HEK293 (cell line): ENCODE measurements around the gene COL1A1.

Source experiments
- CTCF ChIA-PET: fragments of 350-600 bp; formaldehyde crosslinking; extraction: SDS; loops from one replicate; lab custom pipeline; 2021; ENCODE audit warnings: antibody characterized with exemption; lab: Yijun Ruan, JAX
- POLR2A ChIA-PET: fragments of 300-600 bp; formaldehyde crosslinking; extraction: SDS; loops from one replicate; lab custom pipeline; 2020; ENCODE audit warnings: antibody characterized with exemption, inconsistent platforms; lab: Yijun Ruan, JAX
- H3K27ac ChIP-seq: fragments of 200-500 bp; sonication (Bioruptor generic); 2 replicates; pipeline ENCODE4 v1.5.1; 2014; ENCODE audit warnings: low read depth, low read length, control low read depth, inconsistent platforms; ENCODE audit errors: extremely low read depth
- H3K36me3 ChIP-seq, 2 experiments: fragments of 200-500 bp in 1 of 2; sonication (Bioruptor generic) in 1 of 2; 1 replicate in 1 of 2; 2 replicates in 1 of 2; pipeline ENCODE4 v1.5.1; 2014 to 2017; ENCODE audit warnings: inconsistent platforms in 2 of 2, low read length in 2 of 2; ENCODE audit not compliant: control insufficient read depth in 2 of 2, insufficient read depth in 1 of 2
- H3K4me1 ChIP-seq: fragments of 200-500 bp; sonication (Bioruptor generic); 2 replicates; pipeline ENCODE4 v1.5.1; 2014; ENCODE audit warnings: mild to moderate bottlenecking, low read length, inconsistent platforms; ENCODE audit not compliant: control insufficient read depth, insufficient read depth
- H3K4me3 ChIP-seq: 2 replicates; pipeline ENCODE4 v1.5.1; 2011; ENCODE audit warnings: low read depth, mild to moderate bottlenecking, control low read depth, low read length, moderate library complexity
- H3K9me3 ChIP-seq: fragments of 200-500 bp; sonication (Bioruptor generic); 2 replicates; pipeline ENCODE4 v1.5.1; 2014; ENCODE audit warnings: low read depth, low read length, inconsistent platforms; ENCODE audit not compliant: control insufficient read depth, insufficient read depth
- BCL11A ChIP-seq: fragments of 450-650 bp; formaldehyde crosslinking; IDR thresholded peaks from 2 replicates; pipeline ENCODE4 v1.5.1; 2016; ENCODE audit warnings: low read depth, missing biosample characterization, missing genetic modification characterization
- GLIS1 ChIP-seq: fragments of 450-650 bp; formaldehyde crosslinking; IDR thresholded peaks from 2 replicates; pipeline ENCODE4 v1.5.1; 2016; ENCODE audit warnings: missing biosample characterization, missing genetic modification characterization
- KLF7 ChIP-seq: fragments of 450-650 bp; formaldehyde crosslinking; IDR thresholded peaks from 2 replicates; pipeline ENCODE4 v1.5.1; 2016; ENCODE audit warnings: missing biosample characterization, missing genetic modification characterization, borderline replicate concordance
- PRDM2 ChIP-seq: fragments of 450-650 bp; formaldehyde crosslinking; IDR thresholded peaks from 2 replicates; pipeline ENCODE4 v1.5.1; 2016; ENCODE audit warnings: missing biosample characterization, missing genetic modification characterization, borderline replicate concordance
- REPIN1 ChIP-seq: fragments of 450-650 bp; formaldehyde crosslinking; IDR thresholded peaks from 2 replicates; pipeline ENCODE4 v1.5.1; 2017; ENCODE audit warnings: missing biosample characterization, missing genetic modification characterization, low read depth
- SCRT1 ChIP-seq: fragments of 450-650 bp; formaldehyde crosslinking; IDR thresholded peaks from 2 replicates; pipeline ENCODE4 v1.5.1; 2016; ENCODE audit warnings: missing biosample characterization, missing genetic modification characterization, borderline replicate concordance
- YY1 ChIP-seq: fragments of 450-650 bp; formaldehyde crosslinking; IDR thresholded peaks from 2 replicates; pipeline ENCODE4 v1.5.1; 2018; ENCODE audit warnings: missing biosample characterization, missing genetic modification characterization
- YY2 ChIP-seq: fragments of 450-650 bp; formaldehyde crosslinking; IDR thresholded peaks from 2 replicates; pipeline ENCODE4 v1.5.1; 2016; ENCODE audit warnings: missing biosample characterization, missing genetic modification characterization
- ZBTB1 ChIP-seq: fragments of 450-650 bp; formaldehyde crosslinking; IDR thresholded peaks from 2 replicates; pipeline ENCODE4 v1.5.1; 2016; ENCODE audit warnings: missing biosample characterization, missing genetic modification characterization
- ZBTB17 ChIP-seq: fragments of 450-650 bp; formaldehyde crosslinking; IDR thresholded peaks from 2 replicates; pipeline ENCODE4 v1.5.1; 2016; ENCODE audit warnings: missing biosample characterization, missing genetic modification characterization
- ZEB2 ChIP-seq: fragments of 450-650 bp; formaldehyde crosslinking; IDR thresholded peaks from 2 replicates; pipeline ENCODE4 v1.5.1; 2016; ENCODE audit warnings: missing biosample characterization, missing genetic modification characterization
- ZIC2 ChIP-seq: fragments of 450-650 bp; formaldehyde crosslinking; IDR thresholded peaks from 2 replicates; pipeline ENCODE4 v1.5.1; 2016; ENCODE audit warnings: missing biosample characterization, missing genetic modification characterization
- ZNF121 ChIP-seq: fragments of 450-650 bp; formaldehyde crosslinking; IDR thresholded peaks from 2 replicates; pipeline ENCODE4 v1.5.1; 2016; ENCODE audit warnings: missing biosample characterization, missing genetic modification characterization
- ZNF132 ChIP-seq: fragments of 450-650 bp; formaldehyde crosslinking; IDR thresholded peaks from 2 replicates; pipeline ENCODE4 v1.5.1; 2017; ENCODE audit warnings: missing biosample characterization, missing genetic modification characterization, borderline replicate concordance
- ZNF214 ChIP-seq: fragments of 450-650 bp; formaldehyde crosslinking; IDR thresholded peaks from 2 replicates; pipeline ENCODE4 v1.5.1; 2017; ENCODE audit warnings: missing biosample characterization, mild to moderate bottlenecking, missing genetic modification characterization, borderline replicate concordance
- ZNF433 ChIP-seq: fragments of 450-650 bp; formaldehyde crosslinking; IDR thresholded peaks from 2 replicates; pipeline ENCODE4 v1.5.1; 2016; ENCODE audit warnings: missing biosample characterization, missing genetic modification characterization, low read depth
- ZNF514 ChIP-seq: fragments of 450-650 bp; formaldehyde crosslinking; IDR thresholded peaks from 2 replicates; pipeline ENCODE4 v1.5.1; 2016; ENCODE audit warnings: missing biosample characterization, missing genetic modification characterization
- ZNF518A ChIP-seq: fragments of 450-650 bp; formaldehyde crosslinking; conservative IDR thresholded peaks from 2 replicates; pipeline ENCODE4 v1.5.1; 2016; ENCODE audit warnings: low read depth, missing biosample characterization, missing genetic modification characterization
- ZNF558 ChIP-seq: fragments of 450-650 bp; formaldehyde crosslinking; IDR thresholded peaks from 2 replicates; pipeline ENCODE4 v1.5.1; 2016; ENCODE audit warnings: missing biosample characterization, missing genetic modification characterization
- ZNF600 ChIP-seq: fragments of 450-650 bp; formaldehyde crosslinking; IDR thresholded peaks from 2 replicates; pipeline ENCODE4 v1.5.1; 2016; ENCODE audit warnings: missing biosample characterization, missing genetic modification characterization
- TF ChIP-seq, protein P1 (sequence below): fragments of 450-650 bp; formaldehyde crosslinking; IDR thresholded peaks from 2 replicates; pipeline ENCODE4 v1.5.1; 2016; ENCODE audit warnings: missing biosample characterization, missing genetic modification characterization

The COL1A1 gene

GRCh38 chr17:50218771-50219315 is 17.4 kb upstream of the COL1A1 start:
- H3K4me1 ChIP-seq = 0 out of 2 replicates have a peak, but pooled peaks cover 9% of the 10 kb centered on the region
- H3K9me3 ChIP-seq = no peaks in the 10 kb centered on the region
- no peak overlapping the region for H3K27ac ChIP-seq
- ChIA-PET CTCF (interaction anchor here (0.6 to 14.7 kb wide), 9 partner anchors 9 to 404 kb away, joined by 3 to 217 read pairs (median 4); partner anchors contain the start of gene COL1A1), POLR2A (interaction anchor here (0.5 kb wide), 1 partner anchor 1063 kb away, joined by 3 read pairs; no protein-coding TSS in a partner anchor)
- no peaks in the 10 kb centered on the region for H3K36me3 ChIP-seq
- TF ChIP-seq ZBTB1 (no peak), YY1 (tag by site-specific recombination) (no peak), ZIC2 (tag by site-specific recombination) (peak; percentile 13; the same call in 1 of the 2 replicates), ZNF600 (tag by site-specific recombination) (peak; percentile 75), ZNF558 (tag by site-specific recombination) (no peak), GLIS1 (tag by site-specific recombination) (peak; percentile 41; the same call in 1 of the 2 replicates), ZNF518A (tag by site-specific recombination) (no peak), ZNF214 (tag by site-specific recombination) (no peak), SCRT1 (tag by site-specific recombination) (no peak), ZBTB17 (tag by site-specific recombination) (peak; percentile 49; the same call in 1 of the 2 replicates), ZNF121 (tag by site-specific recombination) (peak; percentile 59; the same call in 1 of the 2 replicates)
- TF ChIP-seq, protein P1, sequence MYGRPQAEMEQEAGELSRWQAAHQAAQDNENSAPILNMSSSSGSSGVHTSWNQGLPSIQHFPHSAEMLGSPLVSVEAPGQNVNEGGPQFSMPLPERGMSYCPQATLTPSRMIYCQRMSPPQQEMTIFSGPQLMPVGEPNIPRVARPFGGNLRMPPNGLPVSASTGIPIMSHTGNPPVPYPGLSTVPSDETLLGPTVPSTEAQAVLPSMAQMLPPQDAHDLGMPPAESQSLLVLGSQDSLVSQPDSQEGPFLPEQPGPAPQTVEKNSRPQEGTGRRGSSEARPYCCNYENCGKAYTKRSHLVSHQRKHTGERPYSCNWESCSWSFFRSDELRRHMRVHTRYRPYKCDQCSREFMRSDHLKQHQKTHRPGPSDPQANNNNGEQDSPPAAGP (tag by site-specific recombination) = no peak
- H3K4me3 ChIP-seq = no peak overlapping the region

DNA sequence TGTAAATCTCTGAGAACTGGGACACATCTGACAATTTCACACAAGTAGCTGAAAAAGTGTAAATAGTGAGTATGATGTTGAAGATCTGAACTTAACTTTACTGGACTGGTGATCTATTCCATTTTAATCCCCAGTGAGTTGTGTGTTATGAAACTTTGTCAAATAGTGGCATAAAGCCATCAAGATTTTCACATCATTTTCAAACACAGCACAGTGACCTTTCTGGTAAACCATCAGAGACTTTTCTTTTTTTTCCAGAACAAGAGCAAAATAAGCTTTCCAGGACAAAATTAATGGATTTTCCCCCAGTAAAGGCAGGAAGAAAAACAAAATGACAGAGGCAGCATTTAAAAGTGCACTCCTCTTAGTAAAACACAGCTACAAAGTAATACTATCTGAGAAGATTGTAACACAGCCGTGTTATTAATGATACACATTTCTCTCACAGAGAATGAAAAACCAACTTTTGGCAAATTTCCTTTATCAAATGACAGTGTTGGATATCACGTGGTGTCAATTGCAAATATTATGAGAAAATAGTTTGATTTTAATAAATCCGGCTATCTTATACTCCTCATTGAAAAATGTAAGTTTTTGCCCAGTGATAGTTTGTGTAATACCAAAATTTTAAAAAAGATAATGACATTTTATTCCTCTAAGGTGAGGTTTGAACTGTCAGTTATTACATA is 16.8 kb upstream of the COL1A1 start:
- Histone ChIP-seq H3K4me3 (no peak overlapping the region), H3K27ac (no peak overlapping the region), H3K36me3 (no peaks in the 10 kb centered on the region), H3K4me1 (0 out of 2 replicates have a peak, but pooled peaks cover 9% of the 10 kb centered on the region), H3K9me3 (no peaks in the 10 kb centered on the region)
- POLR2A ChIA-PET = interaction anchor here (0.5 to 0.6 kb wide), 2 partner anchors 43 to 1064 kb away, joined by 3 read pairs; no protein-coding TSS in a partner anchor
- CTCF ChIA-PET = interaction anchor here (0.6 to 14.7 kb wide), 11 partner anchors 9 to 265 kb away, joined by 3 to 217 read pairs (median 4); partner anchors contain the start of gene COL1A1
- TF ChIP-seq BCL11A = no peak
- TF ChIP-seq KLF7 (tag by site-specific recombination) = no peak
- TF ChIP-seq YY2 = no peak
- no peak for TF ChIP-seq ZNF558 (tag by site-specific recombination)
- TF ChIP-seq REPIN1 (tag by site-specific recombination) = no peak
- no peak for TF ChIP-seq ZEB2
- TF ChIP-seq PRDM2 = no peak
- TF ChIP-seq ZNF514 (tag by site-specific recombination) = no peak
- no peak for TF ChIP-seq ZNF433 (tag by site-specific recombination)
- TF ChIP-seq ZNF132 (tag by site-specific recombination) = no peak
